Naive thymus-derived CD8-positive, alpha-beta T cell (primary cell): Measurements from ENCODE around the gene ERAP2. TPM values are rescaled to one million over a fixed set of nuclear protein-coding genes. Genes with fewer than 3 reads are reported as not detected.
"Not testable (repeated sequence)": the region's sequence is repeated elsewhere in the genome, so short reads cannot be mapped to it uniquely, and the experiment has no call there.

Experiments used
- ATAC-seq, 2 donors: fragments of 150-1000 bp; cut with Tn5 transposase in 1 of 2; sonication (Bioruptor Pico), chemical (Tn5 transposase) in 1 of 2; 1 replicate in 1 of 2; 2 replicates in 1 of 2; pipeline ENCODE4 v1.10.0; 2021; ENCODE audit warnings: mild to moderate bottlenecking in 2 of 2, moderate library complexity in 2 of 2
- POLR2A ChIA-PET: fragments of 350-600 bp; sonication (Branson Sonifier 250); formaldehyde crosslinking; loops from one replicate; lab custom pipeline; 2021; ENCODE audit warnings: antibody characterized with exemption; lab: Charles Lee
- DNase-seq, 10 donors: peaks; one replicate each; pipeline versions ENCODE4 v3.0.0 to v3.0.0-alpha.2; 2020 to 2022
- H3K27ac Mint-ChIP-seq, 10 donors: one replicate each; pipeline ENCODE4 v1.8.0; 2020 to 2022; ENCODE audit warnings: mild to moderate bottlenecking in 10 of 10, mixed read lengths in 10 of 10, moderate library complexity in 4 of 10, inconsistent platforms in 1 of 10
- H3K27me3 Mint-ChIP-seq, 5 donors: one replicate each; pipeline ENCODE4 v1.8.0; 2021 to 2022; ENCODE audit warnings: mixed read lengths in 5 of 5
- H3K36me3 Mint-ChIP-seq, 3 donors: one replicate each; pipeline ENCODE4 v1.8.0; 2020 to 2022; ENCODE audit warnings: mixed read lengths in 3 of 3, mild to moderate bottlenecking in 2 of 3, inconsistent platforms in 1 of 3
- H3K4me1 Mint-ChIP-seq, 4 donors: one replicate each; pipeline ENCODE4 v1.8.0; 2021 to 2022; ENCODE audit warnings: mixed read lengths in 4 of 4
- H3K4me3 Mint-ChIP-seq, 10 donors: one replicate each; pipeline ENCODE4 v1.8.0; 2020 to 2022; ENCODE audit warnings: mild to moderate bottlenecking in 10 of 10, mixed read lengths in 10 of 10, moderate library complexity in 6 of 10, inconsistent platforms in 1 of 10
- H3K9me3 Mint-ChIP-seq, 9 donors: one replicate each; pipeline ENCODE4 v1.8.0; 2020 to 2022; ENCODE audit warnings: mixed read lengths in 9 of 9, mild to moderate bottlenecking in 3 of 9, inconsistent platforms in 1 of 9, moderate library complexity in 1 of 9
- polyA plus RNA-seq, 3 donors: library from polyadenylated mRNA; unstranded; fragments of 300-500 nt; fragmentation: Illumina TruSeq; gene quantifications; one replicate each; pipeline ENCODE4 v1.2.3, GENCODE V29; 2021
- total RNA-seq, 8 experiments: library from RNA in 2 of 8; stranded (reverse) in 2 of 8; gene quantifications; one replicate each; pipeline ENCODE4 v1.2.3 and lab custom pipeline; 2021 to 2026

ERAP2 gene
- total and polyA plus RNA-seq, 5 experiments from 2014 or later, result 6.4 to 126 (median 82.9) TPM

DNA sequence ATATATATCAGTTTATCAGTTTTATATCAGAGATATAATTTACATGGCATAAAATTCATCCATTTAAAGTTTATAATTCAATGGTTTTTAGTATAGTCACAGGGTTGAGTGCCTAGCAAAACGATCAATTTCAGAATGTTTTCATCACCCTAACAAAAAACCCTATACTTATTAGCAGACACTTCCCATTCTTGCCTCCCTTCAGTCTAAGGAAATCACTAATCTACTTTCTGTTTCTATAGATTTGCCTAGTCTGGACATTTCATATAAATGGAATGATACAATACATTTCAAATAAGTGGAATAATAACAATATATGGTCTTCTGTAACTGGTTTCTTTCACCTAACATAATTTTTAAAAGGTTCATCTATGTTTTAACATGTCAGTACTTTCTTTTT, 50.0 kb downstream of the ERAP2 start:
- peaks cover 30 to 83% (median 62%) of the 10 kb centered on the region in 4 donors for H3K4me1 Mint-ChIP-seq
- ATAC-seq (no peak), DNase-seq (no peak)
- no peaks in the 10 kb centered on the region for H3K27me3 Mint-ChIP-seq
- H3K4me3 Mint-ChIP-seq, result no peak overlapping the region
- no peaks in the 10 kb centered on the region for H3K9me3 Mint-ChIP-seq
- H3K36me3 Mint-ChIP-seq, result peaks cover 0 to 7% (median 3%) of the 10 kb centered on the region in 3 donors
- POLR2A ChIA-PET, result interaction anchor here (0.6 to 1.2 kb wide), 3 partner anchors 10 to 116 kb away, joined by 3 to 5 read pairs (median 3); partner anchors contain the start of gene LNPEP
- H3K27ac Mint-ChIP-seq, result peak overlapping the region in 8 of 10 donors; percentile 56 to 98 (median 83)

- Mint-ChIP-seq H3K27me3 (no peaks in the 10 kb centered on the region), H3K36me3 (peaks cover 0 to 5% (median 3%) of the 10 kb centered on the region in 3 donors), H3K4me1 (peaks cover 34 to 85% (median 65%) of the 10 kb centered on the region in 4 donors), H3K4me3 (no peak overlapping the region), H3K27ac (peak overlapping the region in 5 of 10 donors; percentile 14 to 98 (median 78)), H3K9me3 (no peaks in the 10 kb centered on the region)
- DNase-seq, result no peak
- ATAC-seq, result no peak
- POLR2A ChIA-PET, result interaction anchor here (0.6 to 1.2 kb wide), 3 partner anchors 9 to 116 kb away, joined by 3 to 5 read pairs (median 3); partner anchors contain the start of gene LNPEP
Measured at GRCh38 chr5:96927008-96927407, 50.7 kb downstream of the ERAP2 start.

DNA sequence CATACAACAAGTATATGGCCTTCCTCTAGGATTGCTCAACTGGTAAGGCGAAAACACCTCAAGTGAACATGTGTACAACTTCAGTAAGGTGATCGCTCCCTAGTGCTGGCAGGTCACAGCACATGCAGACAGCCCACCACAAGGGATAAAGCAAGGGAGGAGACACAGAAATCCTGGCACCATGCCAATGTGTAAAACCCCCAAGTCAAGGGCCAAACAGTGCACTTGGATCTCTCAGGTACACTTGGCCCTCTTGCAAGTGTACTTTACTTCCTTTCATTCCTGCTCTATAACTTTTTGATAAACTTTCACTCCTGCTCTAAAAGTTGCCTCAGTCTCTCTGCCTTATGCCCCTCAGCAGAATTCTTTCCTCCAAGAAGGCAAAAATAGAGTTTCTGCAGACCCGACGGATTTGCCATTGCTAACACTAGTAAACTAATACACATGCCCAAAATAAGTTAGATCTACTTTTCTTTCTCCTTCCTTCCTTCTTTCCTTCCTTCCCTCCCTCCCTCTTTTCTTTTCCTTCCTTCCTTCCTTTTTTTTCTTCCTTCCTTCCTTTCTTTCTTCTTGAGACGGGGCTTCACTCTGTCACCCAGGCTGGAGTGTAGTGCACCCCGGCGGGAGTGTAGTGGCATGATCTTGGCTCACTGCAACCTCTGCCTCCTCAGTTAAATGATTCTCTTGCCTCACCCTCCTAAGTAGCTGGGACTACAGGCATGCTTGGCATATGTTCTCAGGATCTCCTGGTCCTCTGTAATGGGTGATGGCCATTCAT, 52.8 kb downstream of the ERAP2 start:
- DNase-seq (peak in 2 of 10 donors; percentile 16 to 19), ATAC-seq (no peak)
- Mint-ChIP-seq H3K27me3 (no peaks in the 10 kb centered on the region), H3K4me3 (peak overlapping the region in 5 of 10 donors; percentile 3 to 55 (median 12)), H3K27ac (peak overlapping the region in 9 of 10 donors; percentile 68 to 89 (median 81)), H3K36me3 (peaks cover 0 to 5% (median 3%) of the 10 kb centered on the region in 3 donors), H3K9me3 (no peaks in the 10 kb centered on the region), H3K4me1 (peaks cover 35 to 89% (median 73%) of the 10 kb centered on the region in 4 donors)
- POLR2A ChIA-PET, result interaction anchor here (1.4 to 4.3 kb wide), 2 partner anchors 36 to 52 kb away, joined by 3 to 18 read pairs; partner anchors contain the start of gene ERAP2

DNA sequence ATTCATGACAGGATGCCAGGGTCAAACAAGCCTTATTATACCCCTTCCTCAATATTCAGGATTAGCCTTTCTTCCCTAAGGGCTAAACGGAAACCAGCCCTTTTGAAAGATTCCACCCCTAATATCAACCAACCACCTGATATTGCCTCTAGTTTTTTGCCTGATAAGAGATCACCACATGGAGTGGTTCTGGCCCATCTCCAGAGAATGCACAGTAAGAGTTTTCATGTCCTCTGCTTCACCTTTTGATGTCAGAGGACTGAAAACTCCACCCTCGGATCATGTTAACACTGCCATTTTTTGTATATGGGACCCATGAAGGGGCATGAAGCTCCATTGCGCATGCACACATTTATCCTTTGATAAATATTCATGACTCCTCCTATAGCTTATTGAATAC, 53.8 kb downstream of the ERAP2 start:
- Mint-ChIP-seq H3K27me3 (no peaks in the 10 kb centered on the region), H3K36me3 (peaks cover 0 to 3% (median 3%) of the 10 kb centered on the region in 3 donors), H3K27ac (peak overlapping the region in 8 of 10 donors; percentile 17 to 83 (median 70)), H3K4me3 (peak overlapping the region in 6 of 10 donors; percentile 7 to 34 (median 15)), H3K4me1 (peaks cover 36 to 83% (median 68%) of the 10 kb centered on the region in 4 donors), H3K9me3 (no peaks in the 10 kb centered on the region)
- DNase-seq (no peak), ATAC-seq (no peak)
- POLR2A ChIA-PET, result interaction anchor here (1.4 to 4.3 kb wide), 2 partner anchors 37 to 53 kb away, joined by 3 to 18 read pairs; partner anchors contain the start of gene ERAP2

GRCh38 chr5:96930589-96930988, 54.3 kb downstream of the ERAP2 start:
- Mint-ChIP-seq H3K36me3 (peaks cover 0 to 3% (median 3%) of the 10 kb centered on the region in 3 donors), H3K4me1 (peaks cover 34 to 78% (median 62%) of the 10 kb centered on the region in 4 donors)
- ATAC-seq, result no peak

GRCh38 chr5:96931037-96931436, 54.7 kb downstream of the ERAP2 start:
- POLR2A ChIA-PET, result interaction anchor here (0.6 to 4.3 kb wide), 6 partner anchors 13 to 123 kb away, joined by 3 to 18 read pairs (median 6); partner anchors contain the start of genes ERAP1 and ERAP2
- not testable (repeated sequence) for H3K27me3 Mint-ChIP-seq, H3K36me3 Mint-ChIP-seq, ATAC-seq, H3K9me3 Mint-ChIP-seq, DNase-seq
- peak overlapping the region in 8 of 10 donors; percentile 61 to 99 (median 87) for H3K27ac Mint-ChIP-seq
- peaks cover 34 to 76% (median 62%) of the 10 kb centered on the region in 4 donors for H3K4me1 Mint-ChIP-seq
- peak overlapping the region in 7 of 10 donors; percentile 67 to 97 (median 89) for H3K4me3 Mint-ChIP-seq

More at GRCh38 chr5:96930589-96930988, 54.3 kb downstream of the ERAP2 start:
- Mint-ChIP-seq H3K9me3 (no peaks in the 10 kb centered on the region), H3K27ac (peak overlapping the region in 8 of 10 donors; percentile 13 to 83 (median 54)), H3K27me3 (no peaks in the 10 kb centered on the region), H3K4me3 (peak overlapping the region in 7 of 10 donors; percentile 5 to 52 (median 34))
- no peak for DNase-seq
- POLR2A ChIA-PET, result interaction anchor here (0.6 to 4.3 kb wide), 3 partner anchors 13 to 115 kb away, joined by 3 to 18 read pairs (median 7); partner anchors contain the start of gene ERAP2

DNA sequence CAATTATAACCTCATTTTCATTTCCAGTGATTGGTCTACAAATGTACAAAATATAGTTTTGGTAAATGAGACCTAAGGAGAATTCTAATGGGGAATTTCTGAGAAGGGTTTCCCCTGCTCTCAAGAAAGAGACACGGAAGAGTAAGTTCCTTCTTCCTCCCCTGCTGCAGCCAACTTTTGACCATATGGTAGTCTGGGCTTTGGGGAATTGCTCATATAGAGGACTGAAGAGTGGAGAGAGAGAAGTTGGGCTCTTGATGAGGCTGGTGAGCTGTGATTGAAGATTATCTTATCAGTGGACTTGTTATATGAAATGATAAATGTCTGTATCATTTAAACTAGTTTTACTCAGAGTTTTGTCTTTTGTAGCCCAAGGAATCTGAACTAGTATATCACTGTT, 55.3 kb downstream of the ERAP2 start:
- DNase-seq (no peak), ATAC-seq (no peak)
- H3K36me3 Mint-ChIP-seq, result peaks cover 0 to 3% (median 3%) of the 10 kb centered on the region in 3 donors
- H3K4me3 Mint-ChIP-seq, result peak overlapping the region; percentile 37 to 97 (median 88)
- peak overlapping the region in 8 of 10 donors; percentile 61 to 99 (median 87) for H3K27ac Mint-ChIP-seq
- H3K27me3 Mint-ChIP-seq, result no peaks in the 10 kb centered on the region
- POLR2A ChIA-PET, result interaction anchor here (0.7 to 4.3 kb wide), 6 partner anchors 9 to 124 kb away, joined by 3 to 18 read pairs (median 4); partner anchors contain the start of genes ERAP1 and ERAP2
- H3K9me3 Mint-ChIP-seq, result no peaks in the 10 kb centered on the region
- H3K4me1 Mint-ChIP-seq, result peaks cover 35 to 70% (median 61%) of the 10 kb centered on the region in 4 donors

- H3K27me3 Mint-ChIP-seq, result no peaks in the 10 kb centered on the region
- peaks cover 38 to 68% (median 61%) of the 10 kb centered on the region in 4 donors for H3K4me1 Mint-ChIP-seq
- peak overlapping the region; percentile 37 to 97 (median 88) for H3K4me3 Mint-ChIP-seq
- no peak for DNase-seq
- H3K27ac Mint-ChIP-seq, result peak overlapping the region in 8 of 10 donors; percentile 56 to 99 (median 82)
- H3K9me3 Mint-ChIP-seq, result no peaks in the 10 kb centered on the region
- H3K36me3 Mint-ChIP-seq, result peaks cover 0 to 3% (median 3%) of the 10 kb centered on the region in 3 donors
- POLR2A ChIA-PET, result interaction anchor here (0.7 to 4.3 kb wide), 5 partner anchors 9 to 124 kb away, joined by 3 to 18 read pairs (median 5); partner anchors contain the start of genes ERAP1 and ERAP2
- ATAC-seq, result no peak
Measured at GRCh38 chr5:96932026-96932425, 55.7 kb downstream of the ERAP2 start.

GRCh38 chr5:96933764-96934707, 57.7 kb downstream of the ERAP2 start:
- H3K9me3 Mint-ChIP-seq, result no peaks in the 10 kb centered on the region
- H3K4me3 Mint-ChIP-seq, result peak overlapping the region; percentile 89 to 98 (median 94)
- H3K36me3 Mint-ChIP-seq, result peaks cover 0 to 9% (median 0%) of the 10 kb centered on the region in 3 donors
- peaks cover 47 to 71% (median 65%) of the 10 kb centered on the region in 4 donors for H3K4me1 Mint-ChIP-seq
- ATAC-seq (no peak), DNase-seq (peak in 1 of 10 donors; percentile 8)
- POLR2A ChIA-PET, result interaction anchor here (0.6 to 4.1 kb wide), 18 partner anchors 9 to 1993 kb away, joined by 3 to 50 read pairs (median 4); partner anchors contain the start of genes ERAP1 and ERAP2
- peak overlapping the region; percentile 95 to 99 (median 96) for H3K27ac Mint-ChIP-seq
- H3K27me3 Mint-ChIP-seq, result no peaks in the 10 kb centered on the region

DNA sequence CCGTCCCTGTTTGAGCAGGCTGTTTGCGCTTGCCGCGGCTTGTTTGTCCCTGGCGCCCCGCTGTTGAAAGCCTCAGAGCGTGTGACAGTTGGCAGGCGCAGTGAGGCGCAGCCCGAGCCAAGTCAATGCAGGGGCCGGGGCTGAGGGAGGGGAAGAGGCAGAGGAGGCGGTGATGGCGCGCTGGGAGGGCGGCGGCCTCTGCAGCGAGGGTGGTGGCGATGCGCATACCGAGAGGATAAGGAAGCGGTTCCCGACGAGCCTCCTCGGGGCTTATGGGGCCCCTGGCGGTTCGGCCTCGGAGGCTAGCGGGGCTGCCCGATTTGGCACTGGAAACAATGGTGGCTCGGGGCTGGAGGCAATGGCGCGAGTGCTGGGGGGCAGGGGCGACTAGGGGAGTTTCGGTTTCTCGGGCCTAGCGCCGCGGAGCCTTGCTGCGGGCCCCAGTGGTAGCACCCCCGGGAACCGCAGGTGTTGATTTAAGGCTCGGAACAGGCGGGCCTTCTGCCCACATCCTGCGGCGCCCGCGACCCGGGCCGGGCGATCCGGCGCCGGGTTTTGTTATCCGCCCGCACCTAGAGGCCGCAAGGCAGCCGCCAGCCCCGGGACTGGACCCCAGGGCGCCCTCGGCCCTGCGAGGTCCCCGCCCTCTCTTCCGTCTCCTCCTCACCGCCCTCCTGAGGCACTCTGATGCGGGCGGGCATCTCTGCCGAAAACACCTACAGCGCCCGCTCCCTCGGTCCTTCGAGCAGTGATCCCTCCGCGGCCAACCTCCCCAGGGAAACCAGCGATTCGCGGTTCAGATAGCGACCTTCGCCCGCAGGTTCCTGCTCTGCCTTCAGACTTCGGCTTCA, 58.6 kb downstream of the ERAP2 start:
- peak overlapping the region; percentile 95 to 99 (median 96) for H3K27ac Mint-ChIP-seq
- H3K4me3 Mint-ChIP-seq, result peak overlapping the region; percentile 89 to 98 (median 94)
- POLR2A ChIA-PET, result interaction anchor here (0.7 to 4.1 kb wide), 16 partner anchors 12 to 249 kb away, joined by 3 to 50 read pairs (median 7); partner anchors contain the start of genes ERAP1, ERAP2 and RIOK2
- H3K4me1 Mint-ChIP-seq, result peaks cover 43 to 71% (median 61%) of the 10 kb centered on the region in 4 donors
- peaks cover 0 to 11% (median 0%) of the 10 kb centered on the region in 3 donors for H3K36me3 Mint-ChIP-seq
- ATAC-seq (peak; percentile 69 to 72), DNase-seq (peak; percentile 85 to 98 (median 95))
- no peaks in the 10 kb centered on the region for H3K9me3 Mint-ChIP-seq
- H3K27me3 Mint-ChIP-seq, result no peaks in the 10 kb centered on the region
